ENCODE measurements around the gene CS. TPM values are rescaled to one million over a fixed set of nuclear protein-coding genes. Genes with fewer than 3 reads are reported as not detected.
"Not testable (repeated sequence)": the region's sequence is repeated elsewhere in the genome, so short reads cannot be mapped to it uniquely, and the experiment has no call there.

Gene CS
- polyA plus RNA-seq, 1 of the 3 experiments (the other 2 are of a cell fraction), result 121 TPM

DNA sequence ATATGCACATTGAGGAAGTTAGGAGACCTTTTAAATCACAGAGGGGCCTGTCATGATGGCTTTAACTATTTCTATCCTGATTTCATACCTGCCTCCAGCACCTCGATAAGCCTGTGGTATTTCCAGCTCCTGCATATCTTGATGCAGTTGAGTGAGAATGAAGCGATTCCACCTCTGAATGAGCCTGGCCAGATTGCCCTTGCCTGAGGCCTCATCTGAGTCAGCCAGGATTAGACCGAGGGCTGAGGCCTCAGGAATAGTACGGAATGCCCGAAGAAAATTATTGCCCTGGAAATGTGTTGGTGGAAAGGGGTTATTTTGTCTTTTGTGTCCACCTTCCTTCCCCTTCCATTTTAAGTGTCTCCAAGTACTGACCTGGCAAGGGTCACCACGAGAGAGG, 24.1 kb upstream of the CS start:
- POLR2A ChIA-PET, result interaction anchor here (1.0 kb wide), 1 partner anchor 10 kb away, joined by 6 read pairs; the partner anchor contains the start of gene PAN2
- H3K9ac ChIP-seq, result no peak overlapping the region

DNA sequence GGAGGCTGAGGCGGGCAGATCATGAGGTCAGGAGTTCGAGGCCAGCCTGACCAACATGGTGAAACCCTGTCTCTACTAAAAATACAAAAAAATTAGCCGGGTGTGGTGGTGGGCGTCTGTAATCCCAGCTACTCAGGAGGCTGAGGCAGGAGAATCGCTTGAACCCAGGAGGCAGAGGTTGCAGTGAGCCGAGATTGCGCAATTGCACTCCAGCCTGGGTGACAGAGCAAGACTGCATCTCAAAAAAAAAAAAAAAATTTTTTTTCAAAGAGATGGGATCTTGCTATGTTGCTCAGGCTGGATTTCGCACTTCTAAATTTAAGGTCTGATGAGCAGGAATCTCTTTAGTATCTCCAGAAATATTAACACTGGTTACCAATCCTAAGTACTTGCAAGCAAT, 21.5 kb upstream of the CS start:
- DNase-seq; H3K27ac ChIP-seq (ENCODE audit: low read depth in 2 of 2, low read length in 1 of 2); H3K9me2 ChIP-seq; H3K27me3 ChIP-seq (ENCODE audit: insufficient read depth); POLR2A ChIA-PET; H3K4me2 ChIP-seq; H3K79me2 ChIP-seq (ENCODE audit: insufficient read depth); CTCF ChIA-PET; H3K9me3 ChIP-seq; H4K20me1 ChIP-seq (ENCODE audit: insufficient read depth); H3K9ac ChIP-seq; H3K4me3 ChIP-seq (ENCODE audit: low read depth in 2 of 2, low read length in 1 of 2); H2AFZ ChIP-seq (ENCODE audit: low read depth); H3K4me1 ChIP-seq (ENCODE audit: control insufficient read depth in 1 of 2, insufficient read depth in 2 of 2, low read depth in 1 of 2, low read length in 1 of 2): not testable (repeated sequence)
- peaks cover 14% of the 10 kb centered on the region for H3F3A ChIP-seq (replicated peaks; ENCODE audit: insufficient read depth)
- peaks cover 21 to 58% of the 10 kb centered on the region in 2 experiments for H3K36me3 ChIP-seq (replicated peaks in 1 of 2; ENCODE audit: control insufficient read depth in 1 of 2, insufficient read depth in 2 of 2, low read length in 1 of 2)
- WGBS (ENCODE audit: low lambda C conversion rate), result 88% methylated on average over 8 of the region's 8 CpGs

More for the DNA sequence above, 24.1 kb upstream of the CS start:
- no peak for DNase-seq
- Histone ChIP-seq H3K4me1 (ENCODE audit: control insufficient read depth in 1 of 2, insufficient read depth in 2 of 2, low read depth in 1 of 2, low read length in 1 of 2) (no peaks in the 10 kb centered on the region), H3K4me2 (no peak overlapping the region), H3K36me3 (replicated peaks in 1 of 2; ENCODE audit: control insufficient read depth in 1 of 2, insufficient read depth in 2 of 2, low read length in 1 of 2) (peaks cover 18 to 61% of the 10 kb centered on the region in 2 experiments), H3F3A (replicated peaks; ENCODE audit: insufficient read depth) (no peaks in the 10 kb centered on the region), H3K27ac (ENCODE audit: low read depth in 2 of 2, low read length in 1 of 2) (no peak overlapping the region), H3K27me3 (ENCODE audit: insufficient read depth) (no peaks in the 10 kb centered on the region), H3K9me3 (no peaks in the 10 kb centered on the region), H3K9me2 (no peaks in the 10 kb centered on the region), H4K20me1 (ENCODE audit: insufficient read depth) (no peaks in the 10 kb centered on the region), H2AFZ (ENCODE audit: low read depth) (no peak overlapping the region), H3K4me3 (ENCODE audit: low read depth in 2 of 2, low read length in 1 of 2) (no peak overlapping the region), H3K79me2 (ENCODE audit: insufficient read depth) (no peaks in the 10 kb centered on the region)
- WGBS (ENCODE audit: low lambda C conversion rate), result 89% methylated on average over 6 of the region's 6 CpGs
- TF ChIP-seq EZH2phosphoT487 (IDR thresholded peaks at IDR 0.05; ENCODE audit: borderline replicate concordance, low read depth) (no peak), RXRA (IDR thresholded peaks at IDR 0.05; ENCODE audit: borderline replicate concordance, low read depth) (no peak), GATA2 (CRISPR knock-in tag; IDR thresholded peaks at IDR 0.05) (no peak), EP300 (IDR thresholded peaks at IDR 0.05; ENCODE audit: borderline replicate concordance in 1 of 2, low read depth in 1 of 2, low read length in 1 of 2) (no peak), RFX5 (IDR thresholded peaks at IDR 0.05; ENCODE audit: low read length) (no peak), FOXM1 (IDR thresholded peaks at IDR 0.05; ENCODE audit: low read depth) (no peak), SMC3 (IDR thresholded peaks at IDR 0.05; ENCODE audit: low read depth, low read length) (no peak)
- TF ChIP-seq, protein P1, sequence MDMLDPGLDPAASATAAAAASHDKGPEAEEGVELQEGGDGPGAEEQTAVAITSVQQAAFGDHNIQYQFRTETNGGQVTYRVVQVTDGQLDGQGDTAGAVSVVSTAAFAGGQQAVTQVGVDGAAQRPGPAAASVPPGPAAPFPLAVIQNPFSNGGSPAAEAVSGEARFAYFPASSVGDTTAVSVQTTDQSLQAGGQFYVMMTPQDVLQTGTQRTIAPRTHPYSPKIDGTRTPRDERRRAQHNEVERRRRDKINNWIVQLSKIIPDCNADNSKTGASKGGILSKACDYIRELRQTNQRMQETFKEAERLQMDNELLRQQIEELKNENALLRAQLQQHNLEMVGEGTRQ (IDR thresholded peaks at IDR 0.05; ENCODE audit: borderline replicate concordance, low read depth, low read length), result no peak
- TF ChIP-seq, protein P2, sequence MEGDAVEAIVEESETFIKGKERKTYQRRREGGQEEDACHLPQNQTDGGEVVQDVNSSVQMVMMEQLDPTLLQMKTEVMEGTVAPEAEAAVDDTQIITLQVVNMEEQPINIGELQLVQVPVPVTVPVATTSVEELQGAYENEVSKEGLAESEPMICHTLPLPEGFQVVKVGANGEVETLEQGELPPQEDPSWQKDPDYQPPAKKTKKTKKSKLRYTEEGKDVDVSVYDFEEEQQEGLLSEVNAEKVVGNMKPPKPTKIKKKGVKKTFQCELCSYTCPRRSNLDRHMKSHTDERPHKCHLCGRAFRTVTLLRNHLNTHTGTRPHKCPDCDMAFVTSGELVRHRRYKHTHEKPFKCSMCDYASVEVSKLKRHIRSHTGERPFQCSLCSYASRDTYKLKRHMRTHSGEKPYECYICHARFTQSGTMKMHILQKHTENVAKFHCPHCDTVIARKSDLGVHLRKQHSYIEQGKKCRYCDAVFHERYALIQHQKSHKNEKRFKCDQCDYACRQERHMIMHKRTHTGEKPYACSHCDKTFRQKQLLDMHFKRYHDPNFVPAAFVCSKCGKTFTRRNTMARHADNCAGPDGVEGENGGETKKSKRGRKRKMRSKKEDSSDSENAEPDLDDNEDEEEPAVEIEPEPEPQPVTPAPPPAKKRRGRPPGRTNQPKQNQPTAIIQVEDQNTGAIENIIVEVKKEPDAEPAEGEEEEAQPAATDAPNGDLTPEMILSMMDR (IDR thresholded peaks at IDR 0.05), result no peak
- CTCF ChIA-PET, result interaction anchor here (0.8 kb wide), 1 partner anchor 9 kb away, joined by 3 read pairs; the partner anchor contains the start of gene PAN2

Data from SK-N-SH (cell line).